B cell (primary cell): ENCODE data around the gene PNCK. TPM values are rescaled to one million over a fixed set of nuclear protein-coding genes. Genes with fewer than 3 reads are reported as not detected.

Experiments
- ATAC-seq: fragments of 200-7000 bp; cut with Tn5 transposase; one replicate; pipeline ENCODE4 v1.10.0; 2021; ENCODE audit warnings: low read depth, mild to moderate bottlenecking, moderate number of reproducible peaks, moderate library complexity
- CTCF ChIA-PET: fragments of 350-600 bp; sonication (Branson Sonifier 250); formaldehyde crosslinking; loops from one replicate; lab custom pipeline; 2021; ENCODE audit warnings: antibody characterized with exemption, inconsistent platforms; lab: Charles Lee
- POLR2A ChIA-PET: fragments of 350-600 bp; sonication (Branson Sonifier 250); formaldehyde crosslinking; loops from one replicate; lab custom pipeline; 2021; ENCODE audit warnings: antibody characterized with exemption; lab: Charles Lee
- DNase-seq: peaks from one replicate; pipeline ENCODE4 v3.0.0; 2013
- H2AFZ ChIP-seq: 2 replicates; pipeline ENCODE4 v1.6.1; 2012; ENCODE audit warnings: mild to moderate bottlenecking, low read depth, low read length; ENCODE audit not compliant: insufficient read depth, poor library complexity, severe bottlenecking
- H3K27ac ChIP-seq, 2 donors: 1 replicate in 1 of 2; 2 replicates in 1 of 2; pipeline ENCODE4 v1.5.1; 2012 to 2013; ENCODE audit warnings: low read length in 2 of 2, mild to moderate bottlenecking in 2 of 2, moderate library complexity in 1 of 2
- H3K27me3 ChIP-seq, 4 experiments: fragments of 200-600 bp in 1 of 4; sonication (generic) in 1 of 4; replicated peaks in 1 of 4; 1 replicate in 2 of 4; 2 replicates in 2 of 4; pipeline versions ENCODE4 v1.6.1 to v1.7.0; 2013 to 2016; ENCODE audit warnings: low read length in 3 of 4, mild to moderate bottlenecking in 2 of 4, mixed read lengths in 1 of 4, moderate library complexity in 1 of 4; ENCODE audit not compliant: insufficient read depth in 4 of 4, control insufficient read depth in 3 of 4; ENCODE audit errors: control extremely low read depth in 1 of 4
- H3K36me3 ChIP-seq, 2 experiments: replicated peaks in 1 of 2; 1 replicate in 1 of 2; 2 replicates in 1 of 2; pipeline versions ENCODE4 v1.6.1 to v1.7.1; 2013; ENCODE audit warnings: low read length in 1 of 2; ENCODE audit not compliant: insufficient read depth in 2 of 2, control insufficient read depth in 1 of 2; ENCODE audit errors: control extremely low read depth in 1 of 2, extremely low read depth in 1 of 2
- H3K4me1 ChIP-seq, 2 donors: fragments of 200-600 bp in 1 of 2; sonication (generic) in 1 of 2; 1 replicate in 1 of 2; 2 replicates in 1 of 2; pipeline versions ENCODE4 v1.5.1 to v1.6.1; 2013 to 2017; ENCODE audit warnings: low read length in 2 of 2; ENCODE audit not compliant: control insufficient read depth in 2 of 2, insufficient read depth in 2 of 2
- H3K4me2 ChIP-seq: replicated peaks from 2 replicates; pipeline ENCODE3; 2012; ENCODE audit warnings: mild to moderate bottlenecking, low read depth, low read length; ENCODE audit not compliant: poor library complexity, severe bottlenecking
- H3K4me3 ChIP-seq, 5 experiments: fragments of 200-600 bp in 1 of 5; sonication (generic) in 1 of 5; 1 replicate in 3 of 5; 2 replicates in 2 of 5; pipeline versions ENCODE4 v1.5.1 to v1.7.0; 2011 to 2016; ENCODE audit warnings: low read length in 4 of 5, mild to moderate bottlenecking in 4 of 5, low read depth in 2 of 5, control low read depth in 1 of 5, moderate library complexity in 1 of 5; ENCODE audit not compliant: insufficient read depth in 1 of 5; ENCODE audit errors: control extremely low read depth in 1 of 5, extremely low read depth in 1 of 5
- H3K79me2 ChIP-seq: fragments of 200-600 bp; sonication (generic); one replicate; pipeline ENCODE4 v1.6.0; 2016; ENCODE audit warnings: low read length; ENCODE audit not compliant: control insufficient read depth, insufficient read depth
- H3K9ac ChIP-seq: fragments of 200-600 bp; sonication (generic); 2 replicates; pipeline ENCODE4 v1.6.1; 2017; ENCODE audit warnings: mild to moderate bottlenecking, low read length, moderate library complexity
- H3K9me3 ChIP-seq, 3 donors: one replicate each; pipeline versions ENCODE4 v1.6.1 to v1.7.1; 2013; ENCODE audit warnings: low read length in 2 of 3; ENCODE audit not compliant: control insufficient read depth in 2 of 3, insufficient read depth in 1 of 3; ENCODE audit errors: control extremely low read depth in 1 of 3
- H4K20me1 ChIP-seq: 2 replicates; pipeline ENCODE4 v1.6.0; 2012; ENCODE audit warnings: mild to moderate bottlenecking, low read length; ENCODE audit not compliant: insufficient read depth, control insufficient read depth, poor library complexity, severe bottlenecking
- H3K27ac Mint-ChIP-seq: one replicate; pipeline ENCODE4 v1.8.0; 2021; ENCODE audit warnings: mixed read lengths
- H3K27me3 Mint-ChIP-seq: one replicate; pipeline ENCODE4 v1.8.0; 2021; ENCODE audit warnings: mixed read lengths
- H3K4me1 Mint-ChIP-seq: one replicate; pipeline ENCODE4 v1.8.0; 2021; ENCODE audit warnings: mixed read lengths
- H3K4me3 Mint-ChIP-seq: one replicate; pipeline ENCODE4 v1.8.0; 2021; ENCODE audit warnings: mixed read lengths
- H3K9me3 Mint-ChIP-seq: one replicate; pipeline ENCODE4 v1.8.0; 2022; ENCODE audit warnings: mixed read lengths; ENCODE audit not compliant: insufficient read depth
- CTCF ChIP-seq: fragments of 200-600 bp; IDR thresholded peaks from one replicate; pipeline ENCODE4 v1.8.0; 2022; ENCODE audit warnings: antibody characterized with exemption, mild to moderate bottlenecking
- EZH2 ChIP-seq: IDR thresholded peaks from 2 replicates; pipeline ENCODE4 v1.6.1; 2012; ENCODE audit warnings: borderline replicate concordance, low read depth, mild to moderate bottlenecking, moderate library complexity, low read length; ENCODE audit not compliant: insufficient read depth, poor library complexity, severe bottlenecking
- WGBS: methylation state at CpG from one replicate; pipeline ENCODE4 v1.1.5; 2013; ENCODE audit warnings: missing lambda C conversion rate; ENCODE audit not compliant: insufficient coverage; 5-methylcytosine and 5-hydroxymethylcytosine counted together
- intact Hi-C: fragments of 100-400 bp; cut with micrococcal nuclease; formaldehyde crosslinking; loops from one replicate; pipeline ENCODE4 v1.10.0; 2022
- polyA plus RNA-seq: library from polyadenylated mRNA; depleted of rRNA; stranded (reverse); fragments of >200 nt; gene quantifications from 2 replicates; pipeline ENCODE4 v1.2.3, GENCODE V29; 2012
- total RNA-seq, 2 donors: library from RNA; stranded (reverse); fragments of 120-200 nt in 1 of 2; gene quantifications; 1 replicate in 1 of 2; 2 replicates in 1 of 2; pipeline versions ENCODE4 v1.2.3 to v1.2.4, GENCODE V29; 2013 to 2022

Gene PNCK
- total and polyA plus RNA-seq, 2 donors (not counting 1 experiment from before 2014, with no cell fraction given), result 0.99 TPM; not detected in 1

DNA sequence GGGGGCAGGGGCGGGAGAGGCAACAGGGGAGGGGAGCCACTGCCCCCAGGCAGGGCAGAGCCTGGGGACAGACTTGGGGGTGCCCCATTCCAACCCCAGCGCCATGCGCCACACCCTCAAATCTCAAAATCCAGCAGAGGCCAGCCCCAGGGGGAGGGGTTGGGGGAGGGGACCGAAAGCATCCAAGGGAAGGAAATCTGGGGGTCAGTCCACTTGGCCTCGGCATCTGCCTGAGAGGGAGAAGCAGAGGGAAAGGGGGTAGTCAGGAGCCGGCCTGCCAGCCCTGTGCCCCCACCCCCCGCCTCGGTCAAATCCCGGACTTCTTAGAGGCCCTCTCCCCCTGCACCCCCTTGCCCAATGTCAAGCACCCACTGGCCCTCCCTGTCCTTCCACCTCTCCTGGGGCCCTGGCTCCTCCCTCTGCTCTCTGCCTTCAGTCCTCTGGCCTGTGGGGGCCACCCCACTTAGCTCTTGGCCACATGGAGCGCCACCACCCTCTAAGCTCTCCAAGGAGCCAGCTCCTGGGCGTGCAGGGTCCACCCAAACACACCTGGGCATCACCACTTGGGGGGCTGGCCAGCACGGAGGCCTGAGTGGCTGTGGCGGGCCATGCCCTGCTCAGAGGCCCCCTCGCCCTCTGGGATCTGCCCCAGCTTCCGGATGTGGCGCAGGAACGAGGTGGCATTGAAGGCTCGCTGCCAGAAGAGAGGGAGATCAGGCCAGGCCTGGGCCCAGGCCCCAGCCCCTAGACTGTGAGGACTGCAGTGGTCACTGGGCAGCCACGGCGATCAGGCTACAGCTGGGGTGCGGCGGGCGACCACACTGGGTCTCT, 3.5 kb downstream of the PNCK start:
- Histone ChIP-seq H3K36me3 (no peaks in the 10 kb centered on the region), H3K4me3 (no peak overlapping the region), H2AFZ (no peak overlapping the region), H3K27me3 (peaks cover 0 to 20% (median 0%) of the 10 kb centered on the region in 4 experiments), H4K20me1 (no peaks in the 10 kb centered on the region), H3K9ac (no peak overlapping the region), H3K79me2 (no peaks in the 10 kb centered on the region), H3K27ac (no peak overlapping the region), H3K4me1 (peaks cover 0 to 6% of the 10 kb centered on the region in 2 donors), H3K9me3 (no peaks in the 10 kb centered on the region), H3K4me2 (no peak overlapping the region)
- Mint-ChIP-seq H3K4me1 (peaks cover 12% of the 10 kb centered on the region), H3K27ac (no peak overlapping the region), H3K27me3 (peaks cover 25% of the 10 kb centered on the region), H3K4me3 (no peak overlapping the region), H3K9me3 (no peaks in the 10 kb centered on the region)
- intact Hi-C loops, result loop anchor here (2.0 kb wide), 2 partner anchors 115 to 729 kb away; no protein-coding TSS in a partner anchor
- DNase-seq (no peak), ATAC-seq (no peak)
- TF ChIP-seq EZH2, result no peak
- TF ChIP-seq CTCF, result no peak
- 73% methylated on average over 5 of the region's 23 CpGs for WGBS
- POLR2A ChIA-PET, result no interaction called here
- CTCF ChIA-PET, result interaction anchor here (0.8 to 9.2 kb wide), 5 partner anchors 116 to 729 kb away, joined by 3 to 97 read pairs (median 4); no protein-coding TSS in a partner anchor
